Thoracic aorta (tissue), 2 donors: ENCODE results near the gene NTN3. TPM values are rescaled to one million over a fixed set of nuclear protein-coding genes. Genes with fewer than 3 reads are reported as not detected.

Experiments
- ATAC-seq: fragments of 150-250 bp; one replicate; pipeline ENCODE4 v1.8.0; 2017; ENCODE audit warnings: low read depth; ENCODE audit not compliant: insufficient number of reproducible peaks, low FRiP score
- DNase-seq: peaks from one replicate; pipeline ENCODE4 v3.0.0-alpha.2; 2020; ENCODE audit warnings: low spot score
- H3K27ac ChIP-seq, 2 donors: fragments of 200-600 bp; sonication (generic); 1 replicate in 1 of 2; 2 replicates in 1 of 2; pipeline ENCODE4 v1.5.1; 2016; ENCODE audit warnings: mild to moderate bottlenecking in 2 of 2, moderate library complexity in 2 of 2
- H3K27me3 ChIP-seq: fragments of 200-600 bp; sonication (generic); replicated peaks from 2 replicates; pipeline ENCODE4 v1.6.0; 2016; ENCODE audit warnings: mild to moderate bottlenecking; ENCODE audit not compliant: insufficient read depth
- H3K36me3 ChIP-seq: fragments of 200-600 bp; sonication (generic); one replicate; pipeline ENCODE4 v1.5.1; 2016
- H3K4me1 ChIP-seq, 2 donors: fragments of 200-600 bp; sonication (generic); 1 replicate in 1 of 2; 2 replicates in 1 of 2; pipeline versions ENCODE4 v1.5.1 to v1.6.0; 2016; ENCODE audit warnings: low read depth in 2 of 2, mild to moderate bottlenecking in 1 of 2; ENCODE audit not compliant: control insufficient read depth in 1 of 2
- H3K4me3 ChIP-seq: fragments of 200-600 bp; sonication (generic); 2 replicates; pipeline ENCODE4 v1.5.1; 2016; ENCODE audit warnings: mild to moderate bottlenecking
- H3K9me3 ChIP-seq: fragments of 200-600 bp; sonication (generic); 2 replicates; pipeline ENCODE4 v1.5.1; 2016
- total RNA-seq, 2 donors: library from RNA; depleted of rRNA; stranded (reverse); fragments of >200 nt; gene quantifications; one replicate each; pipeline versions ENCODE4 v1.1.0 to v1.2.3, GENCODE V29; 2016
- TF ChIP-seq, protein P1 (sequence below): fragments of 200-600 bp; sonication (generic); IDR thresholded peaks from one replicate; pipeline ENCODE4 v1.5.1; 2019; ENCODE audit warnings: antibody characterized with exemption

The NTN3 gene
- total RNA-seq, 2 donors from 2014 or later, result 0.28 TPM; not detected in 1

DNA sequence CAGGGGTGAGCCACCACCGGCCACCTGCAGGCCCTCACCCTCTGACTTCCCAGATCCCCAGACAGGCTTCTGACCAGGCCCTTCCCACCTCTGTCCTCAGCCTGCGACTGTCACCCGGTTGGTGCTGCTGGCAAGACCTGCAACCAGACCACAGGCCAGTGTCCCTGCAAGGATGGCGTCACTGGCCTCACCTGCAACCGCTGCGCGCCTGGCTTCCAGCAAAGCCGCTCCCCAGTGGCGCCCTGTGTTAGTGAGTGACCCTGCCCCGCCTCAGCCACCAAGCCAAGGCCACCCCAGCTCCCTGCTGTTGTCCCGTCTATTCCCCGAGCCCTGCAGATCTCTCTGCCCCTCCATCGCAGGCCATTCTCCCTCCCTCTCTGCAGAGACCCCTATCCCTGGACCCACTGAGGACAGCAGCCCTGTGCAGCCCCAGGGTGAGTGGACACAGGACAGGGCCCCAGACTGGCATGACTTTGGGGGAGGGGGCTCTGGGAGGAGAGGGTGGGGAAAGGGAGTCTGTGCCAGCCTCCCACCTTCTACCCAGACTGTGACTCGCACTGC lies 1.9 kb downstream of the NTN3 start:
- no peaks in the 10 kb centered on the region for H3K27me3 ChIP-seq
- H3K9me3 ChIP-seq, result no peaks in the 10 kb centered on the region
- H3K36me3 ChIP-seq, result no peaks in the 10 kb centered on the region
- H3K4me3 ChIP-seq, result no peak overlapping the region
- TF ChIP-seq, protein P1, sequence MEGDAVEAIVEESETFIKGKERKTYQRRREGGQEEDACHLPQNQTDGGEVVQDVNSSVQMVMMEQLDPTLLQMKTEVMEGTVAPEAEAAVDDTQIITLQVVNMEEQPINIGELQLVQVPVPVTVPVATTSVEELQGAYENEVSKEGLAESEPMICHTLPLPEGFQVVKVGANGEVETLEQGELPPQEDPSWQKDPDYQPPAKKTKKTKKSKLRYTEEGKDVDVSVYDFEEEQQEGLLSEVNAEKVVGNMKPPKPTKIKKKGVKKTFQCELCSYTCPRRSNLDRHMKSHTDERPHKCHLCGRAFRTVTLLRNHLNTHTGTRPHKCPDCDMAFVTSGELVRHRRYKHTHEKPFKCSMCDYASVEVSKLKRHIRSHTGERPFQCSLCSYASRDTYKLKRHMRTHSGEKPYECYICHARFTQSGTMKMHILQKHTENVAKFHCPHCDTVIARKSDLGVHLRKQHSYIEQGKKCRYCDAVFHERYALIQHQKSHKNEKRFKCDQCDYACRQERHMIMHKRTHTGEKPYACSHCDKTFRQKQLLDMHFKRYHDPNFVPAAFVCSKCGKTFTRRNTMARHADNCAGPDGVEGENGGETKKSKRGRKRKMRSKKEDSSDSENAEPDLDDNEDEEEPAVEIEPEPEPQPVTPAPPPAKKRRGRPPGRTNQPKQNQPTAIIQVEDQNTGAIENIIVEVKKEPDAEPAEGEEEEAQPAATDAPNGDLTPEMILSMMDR, result no peak
- DNase-seq (no peak), ATAC-seq (no peak)
- H3K27ac ChIP-seq, result no peak overlapping the region
- H3K4me1 ChIP-seq, result peaks cover 32 to 47% of the 10 kb centered on the region in 2 donors

DNA sequence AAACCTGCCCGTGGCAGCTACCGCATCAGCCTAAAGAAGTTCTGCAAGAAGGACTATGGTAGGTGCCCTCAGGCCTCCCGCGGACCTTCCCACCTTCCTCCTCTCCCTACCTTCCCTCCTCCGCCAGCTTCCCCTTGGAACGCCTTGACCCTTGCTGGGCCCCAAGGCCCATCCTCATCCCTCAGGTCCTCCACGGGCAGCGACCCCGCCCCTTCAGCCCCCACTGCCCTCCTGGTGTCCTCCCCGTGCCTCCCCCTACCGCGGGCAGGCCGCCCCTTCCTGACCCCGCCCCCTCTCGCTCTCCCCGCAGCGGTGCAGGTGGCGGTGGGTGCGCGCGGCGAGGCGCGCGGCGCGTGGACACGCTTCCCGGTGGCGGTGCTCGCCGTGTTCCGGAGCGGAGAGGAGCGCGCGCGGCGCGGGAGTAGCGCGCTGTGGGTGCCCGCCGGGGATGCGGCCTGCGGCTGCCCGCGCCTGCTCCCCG lies 2.4 kb downstream of the NTN3 start:
- Histone ChIP-seq H3K9me3 (no peaks in the 10 kb centered on the region), H3K4me1 (peaks cover 27 to 42% of the 10 kb centered on the region in 2 donors), H3K4me3 (peak overlapping the region; percentile 90), H3K36me3 (no peaks in the 10 kb centered on the region), H3K27ac (no peak overlapping the region), H3K27me3 (no peaks in the 10 kb centered on the region)
- DNase-seq (no peak), ATAC-seq (no peak)
- TF ChIP-seq, protein P1, result no peak

DNA sequence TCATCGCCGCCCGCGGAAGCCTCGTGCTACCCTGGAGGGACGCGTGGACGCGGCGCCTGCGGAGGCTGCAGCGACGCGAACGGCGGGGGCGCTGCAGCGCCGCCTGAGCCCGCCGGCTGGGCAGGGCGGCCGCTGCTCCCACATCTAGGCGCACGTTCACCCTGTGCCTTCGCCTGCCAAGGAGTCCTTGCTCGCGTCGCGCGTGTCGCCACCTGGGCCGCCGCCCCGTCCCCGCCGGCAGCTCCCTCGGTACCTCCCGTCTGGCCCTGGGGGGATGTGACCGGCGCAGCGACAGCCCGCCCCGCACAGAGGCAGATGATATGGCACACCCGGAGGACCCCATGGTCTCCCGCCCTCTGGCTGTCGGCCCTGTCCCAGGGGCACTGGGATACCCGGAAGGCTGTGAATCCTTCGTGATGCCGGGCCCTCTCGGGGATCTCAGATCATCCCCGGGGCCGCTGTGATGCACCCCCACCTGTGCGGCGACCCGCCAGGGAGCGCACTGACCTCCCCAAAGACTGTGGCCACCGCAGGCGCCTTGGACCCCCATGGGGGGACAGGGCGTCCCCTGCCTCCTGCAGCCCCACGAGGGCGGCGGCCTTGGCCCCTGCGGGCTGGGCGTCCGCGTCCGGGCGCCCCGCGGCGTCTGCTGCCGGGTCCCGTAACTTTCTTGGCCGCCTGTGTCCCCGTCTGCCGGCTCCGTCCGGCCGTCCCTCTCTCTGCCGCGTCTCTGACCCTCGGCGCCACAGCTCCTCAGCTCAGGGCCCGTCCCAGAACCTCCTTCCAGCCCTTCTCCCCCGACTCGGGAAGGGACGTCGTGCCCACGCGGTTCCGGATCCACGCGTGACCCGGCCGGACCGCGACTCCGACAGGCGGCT lies 3.1 kb downstream of the NTN3 start:
- no peaks in the 10 kb centered on the region for H3K27me3 ChIP-seq
- H3K36me3 ChIP-seq, result no peaks in the 10 kb centered on the region
- H3K4me1 ChIP-seq, result peaks cover 20 to 34% of the 10 kb centered on the region in 2 donors
- H3K27ac ChIP-seq, result peak overlapping the region in 1 of 2 donors; percentile 64
- TF ChIP-seq, protein P1, result peak; percentile 38
- peak overlapping the region; percentile 90 for H3K4me3 ChIP-seq
- H3K9me3 ChIP-seq, result no peaks in the 10 kb centered on the region
- ATAC-seq, result peak; percentile 12
- DNase-seq, result no peak

DNA sequence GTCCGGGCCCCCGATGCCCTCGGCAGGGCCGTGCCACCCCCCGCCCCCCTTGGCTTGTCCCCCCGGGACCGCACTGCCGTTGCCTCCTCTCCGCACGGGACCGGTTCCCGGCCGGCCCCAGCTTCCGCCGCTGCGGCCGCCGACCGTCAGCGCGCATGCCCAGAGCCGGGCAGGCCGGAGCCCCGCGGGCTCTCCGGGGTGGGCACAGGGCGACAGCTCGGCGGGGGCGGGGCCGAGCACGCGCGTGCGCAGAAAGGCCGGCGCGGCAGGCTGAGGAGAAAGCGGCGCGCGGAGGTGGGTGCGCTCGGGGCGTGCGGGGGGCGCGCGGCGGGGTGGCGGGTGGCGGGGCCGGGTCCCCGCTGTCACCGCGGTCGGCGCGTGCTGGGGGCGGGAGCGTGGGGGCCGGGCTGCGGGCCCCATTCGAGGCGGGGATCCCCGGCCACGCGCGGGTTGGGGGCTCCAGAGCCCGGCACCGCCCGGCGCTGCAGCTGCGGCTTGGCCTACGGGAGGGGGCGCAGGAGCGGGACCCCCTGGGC lies 3.8 kb downstream of the NTN3 start, which contains the start of gene TBC1D24:
Gene TBC1D24 (plus strand): TSS at position 251 of the 536 bp plus-strand sequence. CDS start 21,022 bp downstream, outside the sequence.
- TF ChIP-seq, protein P1, result no peak
- H3K4me1 ChIP-seq, result peaks cover 19 to 30% of the 10 kb centered on the region in 2 donors
- peak within 1 kb of the TSS; percentile 90 for H3K4me3 ChIP-seq
- H3K36me3 ChIP-seq, result no peaks in the 10 kb centered on the region
- DNase-seq (no peak), ATAC-seq (peak; percentile 46)
- H3K27ac ChIP-seq, result peak within 1 kb of the TSS in 1 of 2 donors; percentile 64
- H3K9me3 ChIP-seq, result no peaks in the 10 kb centered on the region
- H3K27me3 ChIP-seq, result no peaks in the 10 kb centered on the region
